Measurements from ENCODE around the gene SPARC. TPM values are rescaled to one million over a fixed set of nuclear protein-coding genes. Genes with fewer than 3 reads are reported as not detected.

Gene SPARC, protein sequence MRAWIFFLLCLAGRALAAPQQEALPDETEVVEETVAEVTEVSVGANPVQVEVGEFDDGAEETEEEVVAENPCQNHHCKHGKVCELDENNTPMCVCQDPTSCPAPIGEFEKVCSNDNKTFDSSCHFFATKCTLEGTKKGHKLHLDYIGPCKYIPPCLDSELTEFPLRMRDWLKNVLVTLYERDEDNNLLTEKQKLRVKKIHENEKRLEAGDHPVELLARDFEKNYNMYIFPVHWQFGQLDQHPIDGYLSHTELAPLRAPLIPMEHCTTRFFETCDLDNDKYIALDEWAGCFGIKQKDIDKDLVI
- polyA plus RNA-seq (2012; rRNA removed): 987 and 1,115 TPM in 2 replicates
- 736 and 811 TPM in 2 replicates for polyA plus RNA-seq (2012; cell fraction: cytosol; rRNA removed)
- polyA plus RNA-seq (2012; cell fraction: nucleus; rRNA removed): 900 and 1,030 TPM in 2 replicates

DNA sequence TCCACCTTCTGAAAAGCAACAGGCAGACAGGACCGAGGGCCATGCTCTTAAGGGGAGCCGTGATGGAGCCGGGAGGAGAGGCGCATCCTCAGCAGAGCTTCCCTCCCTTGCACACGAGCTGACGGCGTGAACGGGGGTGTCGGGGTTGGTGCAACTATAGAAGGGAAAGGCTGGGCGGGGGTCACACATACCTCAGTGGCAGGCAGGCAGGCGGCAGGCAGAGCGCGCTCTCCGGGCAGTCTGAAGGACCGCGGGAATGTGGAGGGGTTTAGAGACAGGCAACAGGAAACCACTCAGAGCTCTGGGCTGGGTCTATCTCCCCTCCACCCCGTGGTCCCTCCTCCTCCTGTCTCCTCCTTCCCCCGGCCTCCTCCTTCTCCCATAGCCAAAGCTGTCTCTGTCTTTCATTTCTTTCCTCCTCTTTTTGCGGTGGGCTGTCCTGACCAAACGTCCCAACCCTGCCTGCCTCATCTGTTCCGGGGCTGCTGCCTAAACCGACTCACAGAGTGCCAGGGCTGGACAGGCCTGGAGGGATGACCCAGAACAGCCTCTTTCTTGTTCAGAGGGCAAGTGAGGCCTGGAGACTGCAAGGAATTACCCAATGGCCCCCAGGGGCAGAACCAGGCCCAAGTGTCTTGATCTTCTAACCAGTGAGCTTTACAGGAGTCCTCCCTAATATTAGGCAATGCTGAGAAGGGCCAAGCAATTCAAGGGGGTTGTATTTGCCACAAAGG, at the start of gene SPARC:
SPARC (minus strand) TSS at position 242 of the 734 bp plus-strand sequence. CDS start 10,727 bp downstream, outside the sequence.
- whole genome bisulfite sequencing (ENCODE audit: low lambda C conversion rate): 17% methylated on average over 15 of the region's 22 CpGs
- no peaks in the 10 kb centered on the region for H3K27me3 ChIP-seq (ENCODE audit: insufficient read depth)
- TF ChIP-seq EZH2phosphoT487 (IDR thresholded peaks at IDR 0.05; ENCODE audit: borderline replicate concordance, low read depth) (no peak), MXI1 (IDR thresholded peaks at IDR 0.05; ENCODE audit: low read depth, low read length) (0 out of 2 replicates have a peak, but pooled peaks have one; percentile 20), SMC3 (IDR thresholded peaks at IDR 0.05; ENCODE audit: low read depth, low read length) (0 out of 2 replicates have a peak, but pooled peaks have one; percentile 8), TAF1 (IDR thresholded peaks at IDR 0.05; ENCODE audit: borderline replicate concordance, low read depth, low read length) (peak; percentile 93), TEAD4 (IDR thresholded peaks at IDR 0.05; ENCODE audit: borderline replicate concordance, insufficient read depth) (peak; percentile 42; the same call in 1 of the 2 replicates), POLR2AphosphoS5 (IDR thresholded peaks at IDR 0.05; ENCODE audit: low read depth, low read length) (peak; percentile 99), RFX5 (IDR thresholded peaks at IDR 0.05; ENCODE audit: low read length) (no peak), GABPA (IDR thresholded peaks at IDR 0.05; ENCODE audit: low read depth) (peak; percentile 34), TCF12 (IDR thresholded peaks at IDR 0.05) (peak; percentile 39; the same call in 1 of the 2 replicates), SIN3A (IDR thresholded peaks at IDR 0.05; ENCODE audit: borderline replicate concordance, low read depth, low read length) (peak; percentile 84; the same call in 1 of the 2 replicates), ELF1 (IDR thresholded peaks at IDR 0.05) (no peak), RAD21 (IDR thresholded peaks at IDR 0.05; ENCODE audit: low read length) (0 out of 2 replicates have a peak, but pooled peaks have one; percentile 1)
- TF ChIP-seq, protein P1, sequence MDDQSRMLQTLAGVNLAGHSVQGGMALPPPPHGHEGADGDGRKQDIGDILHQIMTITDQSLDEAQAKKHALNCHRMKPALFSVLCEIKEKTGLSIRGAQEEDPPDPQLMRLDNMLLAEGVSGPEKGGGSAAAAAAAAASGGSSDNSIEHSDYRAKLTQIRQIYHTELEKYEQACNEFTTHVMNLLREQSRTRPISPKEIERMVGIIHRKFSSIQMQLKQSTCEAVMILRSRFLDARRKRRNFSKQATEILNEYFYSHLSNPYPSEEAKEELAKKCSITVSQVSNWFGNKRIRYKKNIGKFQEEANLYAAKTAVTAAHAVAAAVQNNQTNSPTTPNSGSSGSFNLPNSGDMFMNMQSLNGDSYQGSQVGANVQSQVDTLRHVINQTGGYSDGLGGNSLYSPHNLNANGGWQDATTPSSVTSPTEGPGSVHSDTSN (IDR thresholded peaks at IDR 0.05): peak; percentile 40
- TF ChIP-seq, protein P2, sequence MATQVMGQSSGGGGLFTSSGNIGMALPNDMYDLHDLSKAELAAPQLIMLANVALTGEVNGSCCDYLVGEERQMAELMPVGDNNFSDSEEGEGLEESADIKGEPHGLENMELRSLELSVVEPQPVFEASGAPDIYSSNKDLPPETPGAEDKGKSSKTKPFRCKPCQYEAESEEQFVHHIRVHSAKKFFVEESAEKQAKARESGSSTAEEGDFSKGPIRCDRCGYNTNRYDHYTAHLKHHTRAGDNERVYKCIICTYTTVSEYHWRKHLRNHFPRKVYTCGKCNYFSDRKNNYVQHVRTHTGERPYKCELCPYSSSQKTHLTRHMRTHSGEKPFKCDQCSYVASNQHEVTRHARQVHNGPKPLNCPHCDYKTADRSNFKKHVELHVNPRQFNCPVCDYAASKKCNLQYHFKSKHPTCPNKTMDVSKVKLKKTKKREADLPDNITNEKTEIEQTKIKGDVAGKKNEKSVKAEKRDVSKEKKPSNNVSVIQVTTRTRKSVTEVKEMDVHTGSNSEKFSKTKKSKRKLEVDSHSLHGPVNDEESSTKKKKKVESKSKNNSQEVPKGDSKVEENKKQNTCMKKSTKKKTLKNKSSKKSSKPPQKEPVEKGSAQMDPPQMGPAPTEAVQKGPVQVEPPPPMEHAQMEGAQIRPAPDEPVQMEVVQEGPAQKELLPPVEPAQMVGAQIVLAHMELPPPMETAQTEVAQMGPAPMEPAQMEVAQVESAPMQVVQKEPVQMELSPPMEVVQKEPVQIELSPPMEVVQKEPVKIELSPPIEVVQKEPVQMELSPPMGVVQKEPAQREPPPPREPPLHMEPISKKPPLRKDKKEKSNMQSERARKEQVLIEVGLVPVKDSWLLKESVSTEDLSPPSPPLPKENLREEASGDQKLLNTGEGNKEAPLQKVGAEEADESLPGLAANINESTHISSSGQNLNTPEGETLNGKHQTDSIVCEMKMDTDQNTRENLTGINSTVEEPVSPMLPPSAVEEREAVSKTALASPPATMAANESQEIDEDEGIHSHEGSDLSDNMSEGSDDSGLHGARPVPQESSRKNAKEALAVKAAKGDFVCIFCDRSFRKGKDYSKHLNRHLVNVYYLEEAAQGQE (IDR thresholded peaks at IDR 0.05; ENCODE audit: low read depth, low read length): peak; percentile 53; the same call in 1 of the 2 replicates
- TF ChIP-seq, protein P3, sequence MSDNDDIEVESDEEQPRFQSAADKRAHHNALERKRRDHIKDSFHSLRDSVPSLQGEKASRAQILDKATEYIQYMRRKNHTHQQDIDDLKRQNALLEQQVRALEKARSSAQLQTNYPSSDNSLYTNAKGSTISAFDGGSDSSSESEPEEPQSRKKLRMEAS (IDR thresholded peaks at IDR 0.05; ENCODE audit: low read depth): peak; percentile 39; the same call in 1 of the 2 replicates
- TF ChIP-seq, protein P4, sequence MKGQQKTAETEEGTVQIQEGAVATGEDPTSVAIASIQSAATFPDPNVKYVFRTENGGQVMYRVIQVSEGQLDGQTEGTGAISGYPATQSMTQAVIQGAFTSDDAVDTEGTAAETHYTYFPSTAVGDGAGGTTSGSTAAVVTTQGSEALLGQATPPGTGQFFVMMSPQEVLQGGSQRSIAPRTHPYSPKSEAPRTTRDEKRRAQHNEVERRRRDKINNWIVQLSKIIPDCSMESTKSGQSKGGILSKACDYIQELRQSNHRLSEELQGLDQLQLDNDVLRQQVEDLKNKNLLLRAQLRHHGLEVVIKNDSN (IDR thresholded peaks at IDR 0.05; ENCODE audit: borderline replicate concordance, low read depth): no peak
- H3K9me3 ChIP-seq: no peaks in the 10 kb centered on the region
- ChIA-PET POLR2A (interaction anchor here (1.0 kb wide), 1 partner anchor 86 kb away, joined by 3 read pairs; no protein-coding TSS in a partner anchor), CTCF (interaction anchor here (0.9 to 2.6 kb wide), 9 partner anchors 8 to 239 kb away, joined by 3 to 11 read pairs (median 4); partner anchors contain the start of gene SLC36A1)
- no peaks in the 10 kb centered on the region for H3K9me2 ChIP-seq
- peak within 1 kb of the TSS; percentile 68 to 83 for H3K4me3 ChIP-seq (ENCODE audit: low read depth in 2 of 2, low read length in 1 of 2)
- H3K4me2 ChIP-seq: peak within 1 kb of the TSS; percentile 80
- peaks cover 18 to 30% of the 10 kb centered on the region in 2 experiments for H3K36me3 ChIP-seq (replicated peaks in 1 of 2; ENCODE audit: control insufficient read depth in 1 of 2, insufficient read depth in 2 of 2, low read length in 1 of 2)
- H3K79me2 ChIP-seq (ENCODE audit: insufficient read depth): peaks cover 60% of the 10 kb centered on the region
- H4K20me1 ChIP-seq (ENCODE audit: insufficient read depth): peaks cover 30% of the 10 kb centered on the region
- peak within 1 kb of the TSS; percentile 91 for H3K9ac ChIP-seq
- H3K4me1 ChIP-seq (ENCODE audit: control insufficient read depth in 1 of 2, insufficient read depth in 2 of 2, low read depth in 1 of 2, low read length in 1 of 2): peaks cover 21 to 38% of the 10 kb centered on the region in 2 experiments
- peak within 1 kb of the TSS; percentile 31; the same call in 1 of the 2 replicates for H2AFZ ChIP-seq (ENCODE audit: low read depth)
- peaks cover 25% of the 10 kb centered on the region for H3F3A ChIP-seq (replicated peaks; ENCODE audit: insufficient read depth)
- H3K27ac ChIP-seq (ENCODE audit: low read depth in 2 of 2, low read length in 1 of 2): peak within 1 kb of the TSS; percentile 85 to 97
- peak; percentile 72 for DNase-seq
